Right lobe of liver (tissue), 6 donors: ENCODE results near the gene VCL. TPM values are rescaled to one million over a fixed set of nuclear protein-coding genes. Genes with fewer than 3 reads are reported as not detected.
"Not testable (repeated sequence)": the region's sequence is repeated elsewhere in the genome, so short reads cannot be mapped to it uniquely, and the experiment has no call there.

Experiments
- ATAC-seq, 4 donors: fragments of 200-7000 bp; cut with Tn5 transposase; one replicate each; pipeline ENCODE4 v1.9.1; 2020; ENCODE audit warnings: mild to moderate bottlenecking in 4 of 4, moderate library complexity in 4 of 4
- DNase-seq, 3 donors: peaks; one replicate each; pipeline ENCODE4 v3.0.0-alpha.2; 2020
- H3K27ac ChIP-seq, 3 donors: fragments of 200-600 bp; one replicate each; pipeline ENCODE4 v1.8.0; 2022
- H3K27me3 ChIP-seq, 2 donors: fragments of 200-600 bp; one replicate each; pipeline ENCODE4 v1.8.0; 2022
- H3K36me3 ChIP-seq, 4 donors: fragments of 200-600 bp; sonication (generic) in 1 of 4; one replicate each; pipeline versions ENCODE4 v1.5.1 to v1.8.0; 2017 to 2022; ENCODE audit warnings: control low read depth in 1 of 4
- H3K4me1 ChIP-seq, 4 donors: fragments of 200-600 bp; sonication (generic) in 1 of 4; one replicate each; pipeline versions ENCODE4 v1.5.1 to v1.8.0; 2017 to 2022; ENCODE audit warnings: control low read depth in 1 of 4
- H3K4me3 ChIP-seq, 3 donors: fragments of 200-600 bp; one replicate each; pipeline ENCODE4 v1.8.0; 2022
- H3K9me3 ChIP-seq, 4 donors: fragments of 200-600 bp; sonication (generic) in 1 of 4; one replicate each; pipeline versions ENCODE4 v1.5.1 to v1.8.0; 2017 to 2022; ENCODE audit warnings: control low read depth in 1 of 4
- POLR2A ChIP-seq: fragments of 450-650 bp; IDR thresholded peaks from one replicate; pipeline ENCODE4 v1.6.1; 2017; ENCODE audit warnings: antibody characterized with exemption, mild to moderate bottlenecking
- WGBS: methylation state at CpG from one replicate; pipeline ENCODE4 v1.1.6; 2018; ENCODE audit warnings: low coverage, low lambda C conversion rate; ENCODE audit not compliant: insufficient coverage; ENCODE audit errors: missing lambda C conversion rate; 5-methylcytosine and 5-hydroxymethylcytosine counted together
- intact Hi-C, 2 donors: fragments of 100-400 bp; cut with DNase I; formaldehyde crosslinking; loops; one replicate each; pipeline versions ENCODE4 v1.11.2 to v1.14.1; 2022
- total RNA-seq, 6 experiments: library from RNA; depleted of rRNA in 2 of 6; stranded (reverse); fragments of >200 nt in 2 of 6; fragmentation: NEBNext Ultra II Directional in 3 of 6; extraction: Animal tissue kit (Norgen Biotek cat#: 25700) in 3 of 6; gene quantifications; one replicate each; pipeline versions ENCODE4 v1.1.0 to v1.2.4, GENCODE V29; 2016 to 2023
- TF ChIP-seq, protein P1 (sequence below), 4 donors: fragments of 200-600 bp in 3 of 4; fragments of 450-650 bp in 1 of 4; IDR thresholded peaks; one replicate each; pipeline versions ENCODE4 v1.5.1 to v1.8.0; 2016 to 2022; ENCODE audit warnings: antibody characterized with exemption in 4 of 4, mild to moderate bottlenecking in 2 of 4
- donor health status: DM: no; HTN: yes; CAD: no.
- donor health status: DM: no; HTN: no; CAD: no.
- donor health status: DM: no; HTN: no; CAD: no.
- donor health status: DM: no; HTN: yes; CAD: no.
- donor health status: DM: no; HTN: yes; CAD: no.

The VCL gene
- total RNA-seq, 6 experiments from 2014 or later = 13.2 to 58.9 (median 27.5) TPM

GRCh38 chr10:73954737-73955136 is 43.2 kb upstream of the VCL start:
- WGBS = 94% methylated on average over 2 of the region's 2 CpGs
- no peak for TF ChIP-seq POLR2A
- Histone ChIP-seq H3K36me3 (no peaks in the 10 kb centered on the region), H3K27ac (no peak overlapping the region), H3K4me3 (no peak overlapping the region), H3K9me3 (no peaks in the 10 kb centered on the region), H3K27me3 (no peaks in the 10 kb centered on the region), H3K4me1 (no peaks in the 10 kb centered on the region)
- ATAC-seq = no peak
- intact Hi-C loops = no loop called here
- no peak for DNase-seq

DNA sequence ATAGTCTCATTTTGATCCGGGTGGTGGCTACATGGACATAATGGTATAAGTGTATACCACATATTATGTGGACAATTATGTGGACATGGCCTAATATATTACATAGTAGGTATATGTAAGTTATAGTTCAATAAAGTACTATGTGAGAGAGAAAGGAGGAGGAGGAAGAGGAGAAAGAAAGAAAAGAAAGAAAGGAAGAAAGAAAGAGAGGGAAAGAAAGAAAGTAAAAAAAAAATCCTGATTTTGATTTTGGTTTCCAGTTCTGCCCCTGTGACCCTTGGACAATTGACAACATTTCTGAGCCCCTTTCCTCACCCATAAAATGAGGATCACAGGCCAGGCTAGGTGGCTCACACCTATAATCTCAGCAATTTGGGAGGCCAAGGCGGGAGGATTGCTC is 42.2 kb upstream of the VCL start:
- DNase-seq (no peak), ATAC-seq (no peak)
- H3K4me1 ChIP-seq = no peaks in the 10 kb centered on the region
- TF ChIP-seq POLR2A = no peak
- TF ChIP-seq, protein P1, sequence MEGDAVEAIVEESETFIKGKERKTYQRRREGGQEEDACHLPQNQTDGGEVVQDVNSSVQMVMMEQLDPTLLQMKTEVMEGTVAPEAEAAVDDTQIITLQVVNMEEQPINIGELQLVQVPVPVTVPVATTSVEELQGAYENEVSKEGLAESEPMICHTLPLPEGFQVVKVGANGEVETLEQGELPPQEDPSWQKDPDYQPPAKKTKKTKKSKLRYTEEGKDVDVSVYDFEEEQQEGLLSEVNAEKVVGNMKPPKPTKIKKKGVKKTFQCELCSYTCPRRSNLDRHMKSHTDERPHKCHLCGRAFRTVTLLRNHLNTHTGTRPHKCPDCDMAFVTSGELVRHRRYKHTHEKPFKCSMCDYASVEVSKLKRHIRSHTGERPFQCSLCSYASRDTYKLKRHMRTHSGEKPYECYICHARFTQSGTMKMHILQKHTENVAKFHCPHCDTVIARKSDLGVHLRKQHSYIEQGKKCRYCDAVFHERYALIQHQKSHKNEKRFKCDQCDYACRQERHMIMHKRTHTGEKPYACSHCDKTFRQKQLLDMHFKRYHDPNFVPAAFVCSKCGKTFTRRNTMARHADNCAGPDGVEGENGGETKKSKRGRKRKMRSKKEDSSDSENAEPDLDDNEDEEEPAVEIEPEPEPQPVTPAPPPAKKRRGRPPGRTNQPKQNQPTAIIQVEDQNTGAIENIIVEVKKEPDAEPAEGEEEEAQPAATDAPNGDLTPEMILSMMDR (IDR thresholded peaks at IDR 0.05) = no peak
- 81% methylated on average over 2 of the region's 2 CpGs for WGBS
- H3K4me3 ChIP-seq = no peak overlapping the region
- no peaks in the 10 kb centered on the region for H3K36me3 ChIP-seq
- H3K9me3 ChIP-seq = no peaks in the 10 kb centered on the region
- intact Hi-C loops = no loop called here
- no peaks in the 10 kb centered on the region for H3K27me3 ChIP-seq
- no peak overlapping the region for H3K27ac ChIP-seq

GRCh38 chr10:73956476-73957359 is 41.2 kb upstream of the VCL start:
- no peak for TF ChIP-seq POLR2A
- 58% methylated on average over 8 of the region's 9 CpGs for WGBS
- peak; percentile 44 to 61 (median 55) for ATAC-seq
- no peaks in the 10 kb centered on the region for H3K27me3 ChIP-seq
- no peaks in the 10 kb centered on the region for H3K4me1 ChIP-seq
- peak overlapping the region; percentile 11 to 38 (median 11) for H3K27ac ChIP-seq
- no peaks in the 10 kb centered on the region for H3K36me3 ChIP-seq
- intact Hi-C loops = no loop called here
- H3K9me3 ChIP-seq = no peaks in the 10 kb centered on the region
- no peak overlapping the region for H3K4me3 ChIP-seq
- no peak for DNase-seq

DNA sequence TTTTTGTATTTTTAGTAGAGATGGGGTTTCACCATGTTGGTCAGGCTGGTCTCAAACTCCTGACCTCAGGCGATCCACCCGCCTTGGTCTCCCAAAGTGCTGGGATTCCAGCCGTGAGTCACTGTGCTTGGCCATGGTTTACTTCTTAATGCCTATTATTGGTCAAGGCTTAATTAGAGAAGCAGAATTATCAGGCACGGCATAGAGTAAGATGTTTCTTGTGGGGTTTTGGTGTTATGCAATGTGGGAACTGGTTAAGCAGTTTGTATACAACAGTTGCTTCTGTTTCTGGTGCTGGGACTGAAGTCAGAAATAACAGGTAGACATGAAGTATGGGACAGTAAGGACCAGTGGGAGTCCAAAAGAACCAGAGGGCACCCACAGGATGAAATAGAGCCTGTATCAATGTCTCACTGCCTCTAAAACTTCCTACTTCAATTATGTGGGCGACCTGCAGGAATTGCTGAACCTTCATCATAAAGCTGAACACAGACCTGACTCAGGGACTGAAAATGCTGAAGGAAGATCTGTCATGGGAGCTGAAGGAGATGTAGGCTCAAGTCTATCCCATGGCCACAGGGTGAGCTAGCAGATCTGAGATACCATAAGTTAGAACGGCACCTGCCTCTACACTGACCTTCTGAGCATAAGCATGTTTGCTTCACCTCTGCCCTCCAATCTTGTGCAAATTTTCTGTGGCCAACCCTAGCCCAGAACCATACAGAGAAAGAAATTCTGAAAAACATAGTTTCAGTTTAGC is 38.3 kb upstream of the VCL start:
- WGBS = 61% methylated on average over 4 of the region's 6 CpGs
- H3K4me1 ChIP-seq = no peaks in the 10 kb centered on the region
- ATAC-seq (peak; percentile 49 to 66 (median 64)), DNase-seq (no peak)
- H3K27ac ChIP-seq = no peak overlapping the region
- intact Hi-C loops = no loop called here
- no peak for TF ChIP-seq POLR2A
- TF ChIP-seq, protein P1 (IDR thresholded peaks at IDR 0.05) = no peak
- H3K36me3 ChIP-seq = no peaks in the 10 kb centered on the region
- no peaks in the 10 kb centered on the region for H3K27me3 ChIP-seq
- H3K9me3 ChIP-seq = no peaks in the 10 kb centered on the region
- no peak overlapping the region for H3K4me3 ChIP-seq

GRCh38 chr10:73962386-73962785 is 35.5 kb upstream of the VCL start:
- no peak for DNase-seq
- H3K36me3 ChIP-seq = no peaks in the 10 kb centered on the region
- no peak for ATAC-seq
- no peaks in the 10 kb centered on the region for H3K9me3 ChIP-seq
- no peaks in the 10 kb centered on the region for H3K4me1 ChIP-seq
- no peaks in the 10 kb centered on the region for H3K27me3 ChIP-seq
- no peak for TF ChIP-seq POLR2A
- TF ChIP-seq, protein P1 (IDR thresholded peaks at IDR 0.05) = no peak
- no peak overlapping the region for H3K27ac ChIP-seq
- intact Hi-C loops = no loop called here
- WGBS = 94% methylated on average over 2 of the region's 2 CpGs
- H3K4me3 ChIP-seq = no peak overlapping the region

DNA sequence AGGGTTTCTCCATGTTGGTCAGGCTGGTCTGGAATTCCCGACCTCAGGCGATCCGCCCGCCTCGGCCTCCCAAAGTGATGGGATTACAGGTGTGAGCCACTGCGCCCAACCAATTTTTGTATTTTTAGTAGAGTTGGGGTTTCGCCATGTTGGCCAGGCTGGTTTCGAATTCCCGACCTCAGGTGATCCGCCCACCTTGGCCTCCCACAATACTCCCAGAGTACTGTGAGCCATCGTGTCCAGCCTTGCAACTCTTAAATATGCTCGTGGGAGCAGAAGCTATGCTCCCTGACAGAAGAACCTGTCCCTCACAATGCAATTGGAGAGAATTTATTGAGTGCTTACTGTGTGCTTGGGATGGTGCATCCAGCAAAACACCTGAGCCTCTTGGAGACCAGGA is 34.4 kb upstream of the VCL start:
- H3K9me3 ChIP-seq, intact Hi-C loops, H3K27me3 ChIP-seq, DNase-seq, H3K36me3 ChIP-seq, H3K4me1 ChIP-seq, ATAC-seq, H3K4me3 ChIP-seq, H3K27ac ChIP-seq: not testable (repeated sequence)
- WGBS = 96% methylated on average over 8 of the region's 12 CpGs
